Astrocyte (in vitro differentiated cells and primary cell): ENCODE data around the gene C9. TPM values are rescaled to one million over a fixed set of nuclear protein-coding genes. Genes with fewer than 3 reads are reported as not detected.

ENCODE experiments used
- DNase-seq: peaks from one replicate; pipeline ENCODE4 v3.0.0-alpha.2; 2010; ENCODE audit warnings: low read depth
- FAIRE-seq: peaks from 2 replicates; lab custom pipeline; 2011; peaks lifted over from hg19 to GRCh38; lab: Jason Lieb, UNC
- H2AFZ ChIP-seq: 2 replicates; pipeline ENCODE4 v1.6.0; 2012; ENCODE audit warnings: low read depth, low read length, inconsistent platforms
- H3K27ac ChIP-seq: 2 replicates; pipeline ENCODE4 v1.5.1; 2011; ENCODE audit warnings: low read depth, low read length, inconsistent platforms
- H3K27me3 ChIP-seq: 2 replicates; pipeline ENCODE4 v1.6.0; 2011; ENCODE audit warnings: low read length, inconsistent platforms; ENCODE audit not compliant: insufficient read depth
- H3K36me3 ChIP-seq: 2 replicates; pipeline ENCODE4 v1.5.1; 2011; ENCODE audit warnings: low read length, inconsistent platforms; ENCODE audit not compliant: insufficient read depth
- H3K4me1 ChIP-seq: 2 replicates; pipeline ENCODE4 v1.5.1; 2011; ENCODE audit warnings: low read length, inconsistent platforms; ENCODE audit not compliant: insufficient read depth
- H3K4me2 ChIP-seq: 2 replicates; pipeline ENCODE4 v1.6.0; 2012; ENCODE audit warnings: low read length, inconsistent platforms
- H3K4me3 ChIP-seq: 2 replicates; pipeline ENCODE4 v1.5.1; 2011; ENCODE audit warnings: low read depth, mild to moderate bottlenecking, low read length, inconsistent platforms; ENCODE audit not compliant: insufficient read depth
- H3K79me2 ChIP-seq: 2 replicates; pipeline ENCODE4 v1.6.0; 2012; ENCODE audit warnings: mild to moderate bottlenecking, low read length, inconsistent platforms; ENCODE audit not compliant: insufficient read depth
- H3K9ac ChIP-seq: 2 replicates; pipeline ENCODE4 v1.6.0; 2012; ENCODE audit warnings: mild to moderate bottlenecking, low read length, inconsistent platforms
- H3K9me3 ChIP-seq: 2 replicates; pipeline ENCODE4 v1.5.1; 2012; ENCODE audit warnings: low read depth, mild to moderate bottlenecking, low read length, inconsistent platforms; ENCODE audit not compliant: insufficient read depth
- H4K20me1 ChIP-seq: 2 replicates; pipeline ENCODE4 v1.6.0; 2012; ENCODE audit warnings: low read length, inconsistent platforms; ENCODE audit not compliant: insufficient read depth
- H3K27ac Mint-ChIP-seq: one replicate; pipeline ENCODE4 v1.8.0; 2021; ENCODE audit warnings: mild to moderate bottlenecking, mixed read lengths; ENCODE audit not compliant: unreplicated experiment
- H3K27me3 Mint-ChIP-seq: one replicate; pipeline ENCODE4 v1.8.0; 2021; ENCODE audit warnings: low read depth, mixed read lengths; ENCODE audit not compliant: unreplicated experiment
- H3K36me3 Mint-ChIP-seq: one replicate; pipeline ENCODE4 v1.8.0; 2021; ENCODE audit warnings: low read depth, mixed read lengths; ENCODE audit not compliant: unreplicated experiment
- H3K4me1 Mint-ChIP-seq: one replicate; pipeline ENCODE4 v1.8.0; 2021; ENCODE audit warnings: low read depth, mixed read lengths; ENCODE audit not compliant: unreplicated experiment
- H3K4me3 Mint-ChIP-seq: one replicate; pipeline ENCODE4 v1.8.0; 2021; ENCODE audit warnings: mild to moderate bottlenecking, moderate library complexity, mixed read lengths; ENCODE audit not compliant: unreplicated experiment
- H3K9me3 Mint-ChIP-seq: one replicate; pipeline ENCODE4 v1.8.0; 2021; ENCODE audit warnings: mild to moderate bottlenecking, mixed read lengths; ENCODE audit not compliant: unreplicated experiment
- EZH2 ChIP-seq: IDR thresholded peaks from 2 replicates; pipeline ENCODE4 v1.6.1; 2012; ENCODE audit warnings: mild to moderate bottlenecking, low read length, inconsistent platforms; ENCODE audit not compliant: insufficient read depth
- total RNA-seq: library from RNA; stranded (reverse); gene quantifications from 2 replicates; pipeline ENCODE4 v1.2.1, GENCODE V29; 2021
- TF ChIP-seq, protein P1 (sequence below): IDR thresholded peaks from 2 replicates; pipeline ENCODE4 v1.5.1; 2011; ENCODE audit warnings: low read depth, mild to moderate bottlenecking, inconsistent platforms, low read length, moderate library complexity; ENCODE audit not compliant: insufficient read depth

The C9 gene
- total RNA-seq, 1 donor from 2014 or later = 0.07 TPM

DNA sequence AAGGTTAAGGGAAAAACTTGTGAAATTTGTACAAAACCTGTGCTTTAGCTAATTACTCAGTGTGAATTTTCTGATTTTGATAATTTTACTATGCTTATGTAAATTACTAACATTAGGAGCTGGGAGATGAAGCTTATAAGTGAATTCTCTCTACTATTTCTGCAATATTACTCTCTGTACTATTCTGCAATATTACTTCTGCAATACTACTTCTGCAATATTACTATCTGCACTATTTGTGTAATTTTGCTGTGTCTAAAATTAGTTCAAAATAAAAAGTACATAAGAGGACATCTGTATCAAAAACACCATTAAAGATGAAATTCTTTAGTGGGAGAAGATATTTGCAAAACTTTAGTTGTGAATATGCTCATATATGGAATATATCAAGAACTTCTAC lies 62.9 kb downstream of the C9 start:
- no peaks in the 10 kb centered on the region for H4K20me1 ChIP-seq
- H3K4me1 Mint-ChIP-seq = no peaks in the 10 kb centered on the region
- H3K9me3 Mint-ChIP-seq = no peaks in the 10 kb centered on the region
- H3K27ac Mint-ChIP-seq = no peak overlapping the region
- no peak overlapping the region for H3K4me3 Mint-ChIP-seq
- no peaks in the 10 kb centered on the region for H3K9me3 ChIP-seq
- H3K27ac ChIP-seq = no peak overlapping the region
- H3K4me3 ChIP-seq = no peak overlapping the region
- no peaks in the 10 kb centered on the region for H3K27me3 ChIP-seq
- H2AFZ ChIP-seq = no peak overlapping the region
- TF ChIP-seq EZH2 = no peak
- TF ChIP-seq, protein P1, sequence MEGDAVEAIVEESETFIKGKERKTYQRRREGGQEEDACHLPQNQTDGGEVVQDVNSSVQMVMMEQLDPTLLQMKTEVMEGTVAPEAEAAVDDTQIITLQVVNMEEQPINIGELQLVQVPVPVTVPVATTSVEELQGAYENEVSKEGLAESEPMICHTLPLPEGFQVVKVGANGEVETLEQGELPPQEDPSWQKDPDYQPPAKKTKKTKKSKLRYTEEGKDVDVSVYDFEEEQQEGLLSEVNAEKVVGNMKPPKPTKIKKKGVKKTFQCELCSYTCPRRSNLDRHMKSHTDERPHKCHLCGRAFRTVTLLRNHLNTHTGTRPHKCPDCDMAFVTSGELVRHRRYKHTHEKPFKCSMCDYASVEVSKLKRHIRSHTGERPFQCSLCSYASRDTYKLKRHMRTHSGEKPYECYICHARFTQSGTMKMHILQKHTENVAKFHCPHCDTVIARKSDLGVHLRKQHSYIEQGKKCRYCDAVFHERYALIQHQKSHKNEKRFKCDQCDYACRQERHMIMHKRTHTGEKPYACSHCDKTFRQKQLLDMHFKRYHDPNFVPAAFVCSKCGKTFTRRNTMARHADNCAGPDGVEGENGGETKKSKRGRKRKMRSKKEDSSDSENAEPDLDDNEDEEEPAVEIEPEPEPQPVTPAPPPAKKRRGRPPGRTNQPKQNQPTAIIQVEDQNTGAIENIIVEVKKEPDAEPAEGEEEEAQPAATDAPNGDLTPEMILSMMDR = no peak
- no peak overlapping the region for H3K4me2 ChIP-seq
- no peak overlapping the region for H3K9ac ChIP-seq
- no peaks in the 10 kb centered on the region for H3K36me3 Mint-ChIP-seq
- no peaks in the 10 kb centered on the region for H3K79me2 ChIP-seq
- FAIRE-seq = no peak
- H3K27me3 Mint-ChIP-seq = no peaks in the 10 kb centered on the region
- no peaks in the 10 kb centered on the region for H3K4me1 ChIP-seq
- H3K36me3 ChIP-seq = no peaks in the 10 kb centered on the region
- DNase-seq = no peak

DNA sequence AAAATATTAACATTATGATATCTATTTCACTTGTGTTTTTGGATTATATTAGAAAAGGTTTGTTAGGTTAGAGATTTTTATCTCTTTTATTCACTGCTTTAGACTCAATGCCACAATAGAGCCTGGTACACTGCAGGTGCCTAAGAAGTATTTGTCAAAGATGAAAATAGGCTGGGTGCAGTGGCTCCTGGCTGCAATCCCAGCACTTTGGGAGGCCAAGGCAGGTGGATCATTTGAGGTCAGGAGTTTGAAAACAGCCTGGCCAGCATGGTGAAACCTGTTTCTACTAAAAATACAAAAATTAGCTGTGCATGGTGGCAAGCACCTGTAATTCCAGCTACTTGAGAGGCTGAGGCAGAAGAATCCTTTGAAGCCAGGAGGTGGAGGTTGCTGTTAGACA lies 64.3 kb downstream of the C9 start:
- H3K9ac ChIP-seq = no peak overlapping the region
- H3K79me2 ChIP-seq = no peaks in the 10 kb centered on the region
- no peaks in the 10 kb centered on the region for H3K4me1 ChIP-seq
- Mint-ChIP-seq H3K4me1 (no peaks in the 10 kb centered on the region), H3K27ac (no peak overlapping the region), H3K27me3 (no peaks in the 10 kb centered on the region), H3K36me3 (no peaks in the 10 kb centered on the region), H3K4me3 (no peak overlapping the region), H3K9me3 (no peaks in the 10 kb centered on the region)
- no peak overlapping the region for H3K4me3 ChIP-seq
- H3K4me2 ChIP-seq = no peak overlapping the region
- H3K27me3 ChIP-seq = no peaks in the 10 kb centered on the region
- DNase-seq (no peak), FAIRE-seq (no peak)
- H3K9me3 ChIP-seq = no peaks in the 10 kb centered on the region
- H2AFZ ChIP-seq = no peak overlapping the region
- TF ChIP-seq EZH2 = no peak
- TF ChIP-seq, protein P1 = no peak
- no peaks in the 10 kb centered on the region for H4K20me1 ChIP-seq
- H3K27ac ChIP-seq = no peak overlapping the region
- no peaks in the 10 kb centered on the region for H3K36me3 ChIP-seq

DNA sequence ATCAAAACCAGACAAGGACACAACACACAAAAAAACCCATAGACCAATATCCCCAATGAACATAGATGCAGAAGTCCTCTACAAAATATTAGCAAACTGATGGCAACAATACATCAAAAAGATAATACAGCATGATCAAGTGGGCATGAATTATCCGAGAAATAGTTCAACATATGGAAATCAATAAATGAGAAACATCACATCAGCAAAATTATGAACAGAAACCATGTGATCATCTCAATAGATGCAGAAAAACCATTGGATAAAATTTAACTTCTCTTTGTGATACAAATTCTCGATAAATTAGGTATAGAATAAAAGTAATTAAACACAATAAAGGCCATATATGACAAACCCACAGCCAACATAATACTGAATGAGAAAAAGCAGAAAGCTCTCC lies 69.6 kb downstream of the C9 start:
- Mint-ChIP-seq H3K27ac (no peak overlapping the region), H3K9me3 (no peaks in the 10 kb centered on the region), H3K4me1 (no peaks in the 10 kb centered on the region), H3K4me3 (no peak overlapping the region), H3K36me3 (no peaks in the 10 kb centered on the region), H3K27me3 (no peaks in the 10 kb centered on the region)
- no peak for DNase-seq
- Histone ChIP-seq H3K79me2 (no peaks in the 10 kb centered on the region), H4K20me1 (no peaks in the 10 kb centered on the region), H3K9me3 (no peaks in the 10 kb centered on the region), H3K27me3 (no peaks in the 10 kb centered on the region), H3K27ac (no peak overlapping the region), H3K36me3 (no peaks in the 10 kb centered on the region), H3K9ac (no peak overlapping the region), H3K4me2 (no peak overlapping the region), H2AFZ (no peak overlapping the region), H3K4me3 (no peak overlapping the region), H3K4me1 (no peaks in the 10 kb centered on the region)
- no peak for TF ChIP-seq EZH2
- FAIRE-seq = no peak
